K562 (cell line): Measurements from ENCODE around the gene OR5AU1. TPM values are rescaled to one million over a fixed set of nuclear protein-coding genes. Genes with fewer than 3 reads are reported as not detected.

Experiments used
- ATAC-seq: fragments of 200-7000 bp; cut with Tn5 transposase; 3 replicates; pipeline ENCODE4 v1.9.1; 2020; ENCODE audit warnings: moderate library complexity
- BruUV-seq: library from RNA; stranded (reverse); fragments of 400-500 nt; replicated peaks from 2 replicates; lab custom pipeline; 2021; lab: Mats Ljungman, UMichigan
- CTCF ChIA-PET: fragments of 300-600 bp; formaldehyde crosslinking; extraction: SDS; loops from one replicate; lab custom pipeline; 2021; ENCODE audit warnings: low intra/inter-chr PET ratio; lab: Yijun Ruan, JAX
- POLR2A ChIA-PET: fragments of 300-600, 350-650 bp; sonication (Branson Sonifier 250); formaldehyde crosslinking; extraction: SDS; loops from one replicate; lab custom pipeline; 2021; ENCODE audit warnings: antibody characterized with exemption, inconsistent platforms; lab: Yijun Ruan, JAX
- DNase-seq, 4 experiments: peaks; one replicate each; pipeline versions ENCODE4 v3.0.0 to v3.0.0-alpha.2; 2011 to 2018; ENCODE audit warnings: low spot score in 3 of 4, mixed read lengths in 3 of 4; ENCODE audit errors: extremely low read depth in 1 of 4
- FAIRE-seq: peaks from 2 replicates; lab custom pipeline; 2011; peaks lifted over from hg19 to GRCh38; lab: Jason Lieb, UNC
- H2AFZ ChIP-seq: 2 replicates; pipeline ENCODE4 v1.6.0; 2011; ENCODE audit warnings: low read depth, low read length, control low read depth, inconsistent platforms
- H3K27ac ChIP-seq: fragments of 200-600 bp; 3 replicates; pipeline ENCODE4 v1.8.0; 2011; ENCODE audit warnings: low read depth, mild to moderate bottlenecking, control low read depth, inconsistent platforms, low read length, moderate library complexity, mixed read lengths; ENCODE audit errors: extremely low read depth
- H3K27me3 ChIP-seq, 2 experiments: fragments of 300-600 bp in 1 of 2; 2 replicates in 1 of 2; 3 replicates in 1 of 2; pipeline versions ENCODE4 v1.6.0 to v1.8.0; 2011; ENCODE audit warnings: inconsistent platforms in 2 of 2, low read length in 2 of 2, mild to moderate bottlenecking in 1 of 2, mixed read lengths in 1 of 2, moderate library complexity in 1 of 2; ENCODE audit not compliant: control insufficient read depth in 2 of 2, insufficient read depth in 2 of 2
- H3K36me3 ChIP-seq: fragments of 300-600 bp; 3 replicates; pipeline ENCODE4 v1.8.0; 2011; ENCODE audit warnings: mild to moderate bottlenecking, low read length, inconsistent platforms; ENCODE audit not compliant: control insufficient read depth, insufficient read depth
- H3K4me1 ChIP-seq, 2 experiments: fragments of 200-600 bp in 1 of 2; replicated peaks in 1 of 2; 2 replicates in 1 of 2; 3 replicates in 1 of 2; pipeline versions ENCODE4 v1.5.1 to v1.8.0; 2011; ENCODE audit warnings: inconsistent platforms in 2 of 2, low read length in 2 of 2, mild to moderate bottlenecking in 1 of 2, mixed read lengths in 1 of 2, moderate library complexity in 1 of 2; ENCODE audit not compliant: control insufficient read depth in 2 of 2, insufficient read depth in 2 of 2
- H3K4me2 ChIP-seq: 2 replicates; pipeline ENCODE4 v1.6.1; 2011; ENCODE audit warnings: low read length, control low read depth, inconsistent platforms, mixed read lengths; ENCODE audit not compliant: insufficient read depth
- H3K4me3 ChIP-seq: fragments of 200-600 bp; sonication (generic), shearing (Covaris generic); 2 replicates; pipeline ENCODE4 v1.5.1; 2016; ENCODE audit warnings: control low read depth, inconsistent platforms
- H3K79me2 ChIP-seq: fragments of 200-600 bp; 3 replicates; pipeline ENCODE4 v1.8.0; 2011; ENCODE audit warnings: low read length, inconsistent platforms; ENCODE audit not compliant: control insufficient read depth, insufficient read depth
- H3K9ac ChIP-seq, 2 experiments: 2 replicates each; pipeline versions ENCODE4 v1.6.0 to v1.6.1; 2011; ENCODE audit warnings: low read depth in 2 of 2, low read length in 2 of 2, control low read depth in 1 of 2, inconsistent platforms in 1 of 2, mild to moderate bottlenecking in 1 of 2, mixed read lengths in 1 of 2; ENCODE audit not compliant: insufficient read depth in 1 of 2
- H3K9me1 ChIP-seq: one replicate; pipeline ENCODE4 v1.6.0; 2011; ENCODE audit warnings: inconsistent platforms, mild to moderate bottlenecking, low read length, moderate library complexity; ENCODE audit not compliant: control insufficient read depth, insufficient read depth
- H3K9me3 ChIP-seq: replicated peaks from 2 replicates; pipeline ENCODE4 v1.5.1; 2011; ENCODE audit warnings: low read depth, low read length, inconsistent platforms; ENCODE audit not compliant: control insufficient read depth, insufficient read depth
- H4K20me1 ChIP-seq: replicated peaks from 2 replicates; pipeline ENCODE4 v1.6.1; 2011; ENCODE audit warnings: low read length, inconsistent platforms, mixed read lengths; ENCODE audit not compliant: control insufficient read depth, insufficient read depth
- DDX20 ChIP-seq: fragments of 450-650 bp; IDR thresholded peaks from 2 replicates; pipeline ENCODE4 v1.6.1; 2016; ENCODE audit warnings: missing genetic modification characterization, low read depth, mild to moderate bottlenecking, missing compliant biosample characterization, moderate library complexity
- E2F4 ChIP-seq: sonication (generic); formaldehyde crosslinking; IDR thresholded peaks from 2 replicates; pipeline ENCODE4 v1.8.0; 2022; ENCODE audit warnings: mild to moderate bottlenecking, low read depth, missing genetic modification reagents
- GATAD2B ChIP-seq: fragments of 450-650 bp; IDR thresholded peaks from 2 replicates; pipeline ENCODE4 v1.6.1; 2017; ENCODE audit warnings: mild to moderate bottlenecking, borderline replicate concordance
- HMG20A ChIP-seq: fragments of 450-650 bp; formaldehyde crosslinking; conservative IDR thresholded peaks from 2 replicates; pipeline ENCODE4 v1.4.0; 2020; ENCODE audit warnings: mild to moderate bottlenecking, mixed read lengths
- HOMEZ ChIP-seq: fragments of 250-450 bp; sonication (Bioruptor Pico); IDR thresholded peaks from 2 replicates; pipeline ENCODE4 v1.4.0; 2020; ENCODE audit warnings: mild to moderate bottlenecking, moderate library complexity
- NR2C2 ChIP-seq, 2 experiments: fragments of 200-800 bp in 1 of 2; sonication (Bioruptor generic) in 1 of 2; sonication (generic) in 1 of 2; formaldehyde crosslinking in 1 of 2; IDR thresholded peaks; 2 replicates each; pipeline versions ENCODE4 v1.6.1 to v1.8.0; 2016 to 2022; ENCODE audit warnings: mild to moderate bottlenecking in 1 of 2, missing compliant biosample characterization in 1 of 2, missing genetic modification characterization in 1 of 2, missing genetic modification reagents in 1 of 2
- POLR2G ChIP-seq: fragments of 200-400 bp; formaldehyde crosslinking; IDR thresholded peaks from 2 replicates; pipeline ENCODE4 v1.6.1; 2017; ENCODE audit warnings: low read depth, mild to moderate bottlenecking, antibody characterized with exemption, low read length, moderate library complexity
- PRDM10 ChIP-seq: fragments of 450-650 bp; IDR thresholded peaks from 2 replicates; pipeline ENCODE4 v1.6.1; 2018; ENCODE audit not compliant: partially characterized antibody
- RAD51 ChIP-seq: fragments of 450-650 bp; IDR thresholded peaks from 2 replicates; pipeline ENCODE4 v1.7.1; 2016; ENCODE audit warnings: low read depth, mild to moderate bottlenecking, borderline replicate concordance
- RBM17 ChIP-seq: fragments of 200-400 bp; formaldehyde crosslinking; IDR thresholded peaks from 2 replicates; pipeline ENCODE4 v1.6.1; 2017; ENCODE audit warnings: low read depth, mild to moderate bottlenecking, low read length, borderline replicate concordance
- USF2 ChIP-seq: sonication (generic); formaldehyde crosslinking; IDR thresholded peaks from 2 replicates; pipeline ENCODE4 v1.5.0; 2020; ENCODE audit warnings: missing genetic modification reagents
- YY1 ChIP-seq, 3 experiments: IDR thresholded peaks; 2 replicates each; pipeline ENCODE4 v1.6.1; 2011; ENCODE audit warnings: low read length in 2 of 3, mild to moderate bottlenecking in 2 of 3, moderate library complexity in 2 of 3, borderline replicate concordance in 1 of 3, control low read depth in 1 of 3, low read depth in 1 of 3; ENCODE audit not compliant: insufficient read depth in 3 of 3, insufficient replicate concordance in 2 of 3, control insufficient read depth in 1 of 3, insufficient read length in 1 of 3; ENCODE audit errors: extremely low read depth in 1 of 3
- ZBTB17 ChIP-seq: fragments of 450-650 bp; formaldehyde crosslinking; IDR thresholded peaks from 2 replicates; pipeline ENCODE4 v1.4.0; 2020; ENCODE audit warnings: mild to moderate bottlenecking
- WGBS: fragments of 100-300 bp; shearing (Covaris generic); methylation state at CpG from one replicate; pipeline ENCODE4 v1.1.6; 2016; ENCODE audit warnings: low coverage, mixed read lengths; ENCODE audit not compliant: insufficient coverage; ENCODE audit errors: missing lambda C conversion rate; 5-methylcytosine and 5-hydroxymethylcytosine counted together
- in situ Hi-C: fragments of 300-500 bp; cut with MboI; formaldehyde crosslinking; loops from 4 replicates; pipeline ENCODE4 v1.15.0; 2018; ENCODE audit warnings: inconsistent platforms, mixed read lengths
- intact Hi-C: fragments of 100-400 bp; cut with micrococcal nuclease; formaldehyde crosslinking; loops from 2 replicates; pipeline ENCODE4 v1.14.2; 2022
- polyA plus RNA-seq, 8 experiments: library from polyadenylated mRNA; depleted of rRNA in 4 of 8; stranded (reverse) in 5 of 8; unstranded in 3 of 8; fragments of >200 nt; fragmentation: Nextera tagmentation in 2 of 8; fragmentation: Illumina TruSeq in 1 of 8; extraction: Ambion mirVana in 2 of 8; extraction: Trizol in 1 of 8; gene quantifications; 2 replicates each; pipeline versions ENCODE4 v1.2.1 to v1.2.3, GENCODE V29; 2011 to 2014; ENCODE audit warnings: inconsistent platforms in 1 of 8, missing spikeins in 1 of 8
- total RNA-seq, 7 experiments: library from RNA; depleted of rRNA in 6 of 7; stranded (reverse); fragments of >200 nt in 6 of 7; fragmentation: Illumina TruSeq in 2 of 7; extraction: Trizol in 2 of 7; gene quantifications; 2 replicates each; pipeline versions ENCODE4 v1.2.1 to v1.2.3, GENCODE V29; 2011 to 2021; ENCODE audit warnings: low replicate concordance in 1 of 7

Gene OR5AU1
- total and polyA plus RNA-seq, 9 of the 15 experiments (the other 6 are each of a cell fraction or from before 2014, with no cell fraction given), result not detected

- Histone ChIP-seq H3K4me2 (no peak overlapping the region), H3K27ac (no peak overlapping the region), H3K79me2 (no peaks in the 10 kb centered on the region), H2AFZ (no peak overlapping the region), H3K9ac (no peak overlapping the region), H3K4me1 (peaks cover 4 to 12% of the 10 kb centered on the region in 2 experiments; a peak in 3 of 5 replicates), H3K4me3 (no peak overlapping the region), H3K27me3 (no peaks in the 10 kb centered on the region), H3K9me1 (no peaks in the 10 kb centered on the region), H3K9me3 (no peaks in the 10 kb centered on the region), H4K20me1 (no peaks in the 10 kb centered on the region), H3K36me3 (no peaks in the 10 kb centered on the region)
- no peak for TF ChIP-seq HMG20A (CRISPR knock-in tag)
- no peak for TF ChIP-seq POLR2G
- TF ChIP-seq NR2C2 (CRISPR knock-in tag; IDR thresholded peaks at IDR 0.05), result no peak
- no peak for TF ChIP-seq NR2C2 (tag; IDR thresholded peaks at IDR 0.05)
- no peak for TF ChIP-seq RAD51
- no peak for TF ChIP-seq DDX20 (tag)
- no peak for TF ChIP-seq GATAD2B
- TF ChIP-seq PRDM10, result no peak
- TF ChIP-seq USF2, result no peak
- TF ChIP-seq YY1 (IDR thresholded peaks at IDR 0.05; ENCODE audit: borderline replicate concordance in 1 of 3, control insufficient read depth in 1 of 3, extremely low read depth in 1 of 3, insufficient read depth in 3 of 3, insufficient read length in 1 of 3, insufficient replicate concordance in 2 of 3, low read depth in 1 of 3, low read length in 2 of 3), result no peak
- TF ChIP-seq HOMEZ (CRISPR knock-in tag), result no peak
- TF ChIP-seq ZBTB17 (CRISPR knock-in tag), result no peak
- no peak for TF ChIP-seq RBM17
- no peak for TF ChIP-seq E2F4 (CRISPR knock-in tag)
- ChIA-PET CTCF (no interaction called here), POLR2A (interaction anchor here (0.5 to 3.3 kb wide), 2 partner anchors 10 to 188 kb away, joined by 3 to 20 read pairs; no protein-coding TSS in a partner anchor)
- in situ Hi-C loops (no loop called here), intact Hi-C loops (no loop called here)
- BruUV-seq, result no TSS peak
- FAIRE-seq (no peak), ATAC-seq (no peak), DNase-seq (no peak)
- 19% methylated on average over 4 of the region's 7 CpGs for WGBS
Observed at GRCh38 chr14:21192875-21193535, 37.1 kb upstream of the OR5AU1 start.
